Measurements from ENCODE around the gene TFF2.

Gene TFF2

GRCh38 chr21:42330380-42331371 is 20.1 kb downstream of the TFF2 start:
- no peak for TF ChIP-seq FOXM1 (IDR thresholded peaks at IDR 0.05; ENCODE audit: borderline replicate concordance, low read depth)
- no peak for TF ChIP-seq TAF1 (IDR thresholded peaks at IDR 0.05; ENCODE audit: low read depth)
- no peak for TF ChIP-seq ZBTB7A (IDR thresholded peaks at IDR 0.05; ENCODE audit: low read depth)
- no peak for TF ChIP-seq USF1 (IDR thresholded peaks at IDR 0.05)
- TF ChIP-seq MAX (IDR thresholded peaks at IDR 0.05): no peak
- TF ChIP-seq REST (IDR thresholded peaks at IDR 0.05; ENCODE audit: low read depth): no peak
- TF ChIP-seq EP300 (IDR thresholded peaks at IDR 0.05; ENCODE audit: borderline replicate concordance): no peak
- no peak for TF ChIP-seq NFIC (IDR thresholded peaks at IDR 0.05)
- TF ChIP-seq RAD21 (IDR thresholded peaks at IDR 0.05; ENCODE audit: low read depth): no peak
- no peak for TF ChIP-seq CEBPB (IDR thresholded peaks at IDR 0.05)
- TF ChIP-seq TCF12 (IDR thresholded peaks at IDR 0.05; ENCODE audit: low read depth): no peak
- no peak for TF ChIP-seq TEAD4 (IDR thresholded peaks at IDR 0.05)
- no peak for TF ChIP-seq EGR1 (IDR thresholded peaks at IDR 0.05)
- TF ChIP-seq YY1 (IDR thresholded peaks at IDR 0.05; ENCODE audit: low read depth): no peak
- TF ChIP-seq CREB1 (IDR thresholded peaks at IDR 0.05; ENCODE audit: low read depth): no peak

GRCh38 chr21:42324896-42325295 is 25.9 kb downstream of the TFF2 start:
- TF ChIP-seq EGR1 (IDR thresholded peaks at IDR 0.05) (no peak), CEBPB (IDR thresholded peaks at IDR 0.05) (no peak), CREB1 (IDR thresholded peaks at IDR 0.05; ENCODE audit: low read depth) (no peak), TAF1 (IDR thresholded peaks at IDR 0.05; ENCODE audit: low read depth) (no peak), NFIC (IDR thresholded peaks at IDR 0.05) (no peak), REST (IDR thresholded peaks at IDR 0.05; ENCODE audit: low read depth) (no peak), FOXM1 (IDR thresholded peaks at IDR 0.05; ENCODE audit: borderline replicate concordance, low read depth) (no peak), TCF12 (IDR thresholded peaks at IDR 0.05; ENCODE audit: low read depth) (no peak), YY1 (IDR thresholded peaks at IDR 0.05; ENCODE audit: low read depth) (no peak), RAD21 (IDR thresholded peaks at IDR 0.05; ENCODE audit: low read depth) (no peak), MAX (IDR thresholded peaks at IDR 0.05) (no peak), TEAD4 (IDR thresholded peaks at IDR 0.05) (no peak), EP300 (IDR thresholded peaks at IDR 0.05; ENCODE audit: borderline replicate concordance) (no peak), USF1 (IDR thresholded peaks at IDR 0.05) (no peak), ZBTB7A (IDR thresholded peaks at IDR 0.05; ENCODE audit: low read depth) (no peak)

- TF ChIP-seq CEBPB (IDR thresholded peaks at IDR 0.05) (no peak), EGR1 (IDR thresholded peaks at IDR 0.05) (no peak), EP300 (IDR thresholded peaks at IDR 0.05; ENCODE audit: borderline replicate concordance) (no peak), REST (IDR thresholded peaks at IDR 0.05; ENCODE audit: low read depth) (no peak), MAX (IDR thresholded peaks at IDR 0.05) (no peak), NFIC (IDR thresholded peaks at IDR 0.05) (no peak), TAF1 (IDR thresholded peaks at IDR 0.05; ENCODE audit: low read depth) (no peak), YY1 (IDR thresholded peaks at IDR 0.05; ENCODE audit: low read depth) (no peak), FOXM1 (IDR thresholded peaks at IDR 0.05; ENCODE audit: borderline replicate concordance, low read depth) (no peak), USF1 (IDR thresholded peaks at IDR 0.05) (no peak), RAD21 (IDR thresholded peaks at IDR 0.05; ENCODE audit: low read depth) (no peak), ZBTB7A (IDR thresholded peaks at IDR 0.05; ENCODE audit: low read depth) (no peak), CREB1 (IDR thresholded peaks at IDR 0.05; ENCODE audit: low read depth) (no peak), TCF12 (IDR thresholded peaks at IDR 0.05; ENCODE audit: low read depth) (no peak), TEAD4 (IDR thresholded peaks at IDR 0.05) (no peak)
These were observed 28.9 kb downstream of the TFF2 start for GRCh38 chr21:42321845-42322244.

Measured in Ishikawa (cell line).